22Rv1 (cell line): Measurements from ENCODE around the gene HERC6.

Experiments used
- CTCF ChIP-seq: fragments of 450-650 bp; IDR thresholded peaks from 2 replicates; pipeline ENCODE4 v1.5.1; 2017; ENCODE audit warnings: mild to moderate bottlenecking
- ZFX ChIP-seq: fragments of 450-650 bp; IDR thresholded peaks from 2 replicates; pipeline ENCODE4 v1.6.1; 2017; ENCODE audit warnings: antibody characterized with exemption, borderline replicate concordance

- TF ChIP-seq CTCF (no peak), ZFX (no peak)
These were observed 25.3 kb upstream of the HERC6 start for GRCh38 chr4:88353324-88353723.
